PFSK-1 (cell line): ENCODE measurements around the gene HAVCR1.

Source experiments
- POLR2AphosphoS5 ChIP-seq: IDR thresholded peaks from 2 replicates; pipeline ENCODE4 v1.6.1; 2012; ENCODE audit warnings: low read depth, mild to moderate bottlenecking, control low read depth, low read length, moderate library complexity
- REST ChIP-seq, 2 experiments: IDR thresholded peaks; 2 replicates each; pipeline versions ENCODE4 v1.6.1 to v1.8.0; 2011 to 2012; ENCODE audit warnings: low read depth in 2 of 2, low read length in 2 of 2, control low read depth in 1 of 2, inconsistent platforms in 1 of 2, mild to moderate bottlenecking in 1 of 2, moderate library complexity in 1 of 2; ENCODE audit not compliant: insufficient read depth in 1 of 2
- SIN3A ChIP-seq: IDR thresholded peaks from 2 replicates; pipeline ENCODE4 v1.6.1; 2012; ENCODE audit warnings: mild to moderate bottlenecking, low read length, moderate library complexity, borderline replicate concordance; ENCODE audit not compliant: insufficient read depth

- TF ChIP-seq POLR2AphosphoS5 (no peak), REST (IDR thresholded peaks at IDR 0.05; ENCODE audit: insufficient read depth in 1 of 2, low read depth in 2 of 2, low read length in 2 of 2) (no peak), SIN3A (no peak)
These were observed 33.7 kb downstream of the HAVCR1 start for GRCh38 chr5:157025093-157025698.
